Osteoblast (primary cell): ENCODE results near the gene ERRFI1. TPM values are rescaled to one million over a fixed set of nuclear protein-coding genes. Genes with fewer than 3 reads are reported as not detected.

Source experiments
- DNase-seq: peaks from one replicate; pipeline ENCODE4 v3.0.0; 2011; ENCODE audit warnings: low spot score, mixed read lengths; ENCODE audit not compliant: insufficient read length; ENCODE audit errors: missing footprints
- H2AFZ ChIP-seq: 2 replicates; pipeline ENCODE4 v1.6.0; 2011; ENCODE audit warnings: mild to moderate bottlenecking, low read length
- H3K27ac ChIP-seq: 2 replicates; pipeline ENCODE4 v1.5.1; 2011; ENCODE audit warnings: mild to moderate bottlenecking, low read depth, low read length, moderate library complexity
- H3K27me3 ChIP-seq: 2 replicates; pipeline ENCODE4 v1.6.0; 2012; ENCODE audit warnings: mild to moderate bottlenecking, control low read depth, inconsistent platforms, low read length, moderate library complexity; ENCODE audit not compliant: insufficient read depth
- H3K36me3 ChIP-seq: 2 replicates; pipeline ENCODE4 v1.5.1; 2011; ENCODE audit warnings: mild to moderate bottlenecking, low read length, control low read depth, moderate library complexity; ENCODE audit not compliant: insufficient read depth
- H3K4me1 ChIP-seq: 2 replicates; pipeline ENCODE4 v1.5.1; 2011; ENCODE audit warnings: mild to moderate bottlenecking, low read length, control low read depth, moderate library complexity; ENCODE audit not compliant: insufficient read depth
- H3K4me2 ChIP-seq: 2 replicates; pipeline ENCODE4 v1.6.0; 2011; ENCODE audit warnings: mild to moderate bottlenecking, low read length; ENCODE audit not compliant: insufficient read depth
- H3K4me3 ChIP-seq: fragments of 200-600 bp; sonication (generic); 3 replicates; pipeline ENCODE4 v1.5.1; 2012; ENCODE audit warnings: mild to moderate bottlenecking, low read length, inconsistent platforms; ENCODE audit not compliant: insufficient read depth
- H3K79me2 ChIP-seq: 2 replicates; pipeline ENCODE4 v1.6.0; 2012; ENCODE audit warnings: mild to moderate bottlenecking, low read length, control low read depth, inconsistent platforms; ENCODE audit not compliant: insufficient read depth
- H3K9me3 ChIP-seq: 2 replicates; pipeline ENCODE4 v1.5.1; 2011; ENCODE audit warnings: low read depth, low read length, control low read depth
- H4K20me1 ChIP-seq: 2 replicates; pipeline ENCODE4 v1.6.0; 2012; ENCODE audit warnings: mild to moderate bottlenecking, low read length, control low read depth; ENCODE audit not compliant: insufficient read depth
- CTCF ChIP-seq: IDR thresholded peaks from 2 replicates; pipeline ENCODE4 v1.5.1; 2011; ENCODE audit warnings: mild to moderate bottlenecking, low read depth, low read length, moderate library complexity; ENCODE audit errors: extremely low read depth
- total RNA-seq: library from RNA; depleted of rRNA; stranded (reverse); fragments of >200 nt; gene quantifications from 2 replicates; pipeline ENCODE4 v1.2.3, GENCODE V29; 2012

The ERRFI1 gene
- total RNA-seq, 1 donor: 69.5 TPM

GRCh38 chr1:8010080-8010664, 15.9 kb downstream of the ERRFI1 start:
- Histone ChIP-seq H3K4me3 (no peak overlapping the region), H3K27ac (no peak overlapping the region), H3K36me3 (peaks cover 55% of the 10 kb centered on the region), H3K79me2 (peaks cover 29% of the 10 kb centered on the region), H3K27me3 (no peaks in the 10 kb centered on the region), H2AFZ (no peak overlapping the region), H3K4me1 (peaks cover 15% of the 10 kb centered on the region), H3K4me2 (no peak overlapping the region), H4K20me1 (peaks cover 32% of the 10 kb centered on the region), H3K9me3 (no peaks in the 10 kb centered on the region)
- no peak for DNase-seq
- TF ChIP-seq CTCF: no peak

- H3K36me3 ChIP-seq: peaks cover 51% of the 10 kb centered on the region
- no peak for DNase-seq
- peaks cover 15% of the 10 kb centered on the region for H3K4me1 ChIP-seq
- H3K4me2 ChIP-seq: no peak overlapping the region
- TF ChIP-seq CTCF: no peak
- peaks cover 25% of the 10 kb centered on the region for H4K20me1 ChIP-seq
- no peaks in the 10 kb centered on the region for H3K27me3 ChIP-seq
- H3K27ac ChIP-seq: no peak overlapping the region
- no peak overlapping the region for H3K4me3 ChIP-seq
- peaks cover 26% of the 10 kb centered on the region for H3K79me2 ChIP-seq
- no peak overlapping the region for H2AFZ ChIP-seq
- H3K9me3 ChIP-seq: no peaks in the 10 kb centered on the region
Observed at GRCh38 chr1:8009043-8010002, 16.8 kb downstream of the ERRFI1 start.

DNA sequence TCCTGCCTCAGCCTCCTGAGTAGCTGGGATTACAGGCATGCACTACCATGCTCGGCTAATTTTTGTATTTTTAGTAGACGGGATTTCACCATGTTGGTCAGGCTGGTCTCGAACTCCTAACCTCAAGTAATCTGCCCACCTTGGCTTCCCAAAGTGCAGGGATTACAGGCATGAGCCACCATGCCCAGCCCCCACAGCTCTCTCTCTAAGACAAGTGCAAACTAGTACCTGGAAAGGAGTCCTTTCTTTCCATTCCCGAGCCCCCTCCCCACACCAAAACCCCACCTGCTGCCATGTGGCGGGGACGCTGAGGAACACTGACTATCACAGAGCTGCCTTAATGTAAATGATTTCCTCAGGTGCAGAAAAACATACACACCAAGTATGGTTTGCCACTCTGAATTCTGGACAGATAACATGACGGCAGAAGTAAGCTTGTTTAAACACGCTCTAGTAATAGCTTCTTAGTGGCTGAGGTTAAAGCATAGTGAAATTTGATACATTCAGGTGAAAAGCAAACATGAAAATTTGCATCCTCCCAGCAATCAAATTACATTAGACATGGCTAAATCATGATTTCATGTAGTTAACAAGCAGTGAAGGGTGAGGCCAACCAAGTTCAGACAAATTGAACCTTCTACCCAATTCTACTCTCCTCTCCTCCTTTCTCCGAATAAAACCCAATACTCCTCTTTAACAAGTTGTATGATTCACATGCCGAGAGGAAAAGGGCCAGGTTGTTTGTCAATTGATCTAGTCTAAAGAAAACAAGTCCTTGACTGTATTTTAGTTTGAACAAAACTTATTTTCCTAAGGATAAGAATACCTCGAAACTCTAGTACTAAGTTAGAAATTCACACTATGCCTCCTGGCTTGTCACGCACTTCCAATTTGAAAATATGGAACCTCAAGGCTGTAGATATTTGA, 19.8 kb downstream of the ERRFI1 start:
- no peak for DNase-seq
- Histone ChIP-seq H3K27ac (peak overlapping the region; percentile 80), H2AFZ (no peak overlapping the region), H3K36me3 (peaks cover 21% of the 10 kb centered on the region), H4K20me1 (peaks cover 4% of the 10 kb centered on the region), H3K4me1 (peaks cover 25% of the 10 kb centered on the region), H3K4me3 (no peak overlapping the region), H3K4me2 (no peak overlapping the region), H3K9me3 (no peaks in the 10 kb centered on the region), H3K27me3 (no peaks in the 10 kb centered on the region), H3K79me2 (peaks cover 5% of the 10 kb centered on the region)
- no peak for TF ChIP-seq CTCF
